HG03354 (cell line): ENCODE results near the gene SRP9.
"Not testable (repeated sequence)": the region's sequence is repeated elsewhere in the genome, so short reads cannot be mapped to it uniquely, and the experiment has no call there.

Experiments used
- ATAC-seq: cut with Tn5 transposase; IDR thresholded peaks from one replicate; pipeline ENCODE4 v1.9.1; 2021; ENCODE audit warnings: mild to moderate bottlenecking; ENCODE audit not compliant: unreplicated experiment, poor library complexity, severe bottlenecking

Gene SRP9

GRCh38 chr1:225754940-225755641 lies 22.5 kb upstream of the SRP9 start:
- ATAC-seq, result no peak

- ATAC-seq, result no peak
Observed at GRCh38 chr1:225755671-225756319, 21.8 kb upstream of the SRP9 start.

DNA sequence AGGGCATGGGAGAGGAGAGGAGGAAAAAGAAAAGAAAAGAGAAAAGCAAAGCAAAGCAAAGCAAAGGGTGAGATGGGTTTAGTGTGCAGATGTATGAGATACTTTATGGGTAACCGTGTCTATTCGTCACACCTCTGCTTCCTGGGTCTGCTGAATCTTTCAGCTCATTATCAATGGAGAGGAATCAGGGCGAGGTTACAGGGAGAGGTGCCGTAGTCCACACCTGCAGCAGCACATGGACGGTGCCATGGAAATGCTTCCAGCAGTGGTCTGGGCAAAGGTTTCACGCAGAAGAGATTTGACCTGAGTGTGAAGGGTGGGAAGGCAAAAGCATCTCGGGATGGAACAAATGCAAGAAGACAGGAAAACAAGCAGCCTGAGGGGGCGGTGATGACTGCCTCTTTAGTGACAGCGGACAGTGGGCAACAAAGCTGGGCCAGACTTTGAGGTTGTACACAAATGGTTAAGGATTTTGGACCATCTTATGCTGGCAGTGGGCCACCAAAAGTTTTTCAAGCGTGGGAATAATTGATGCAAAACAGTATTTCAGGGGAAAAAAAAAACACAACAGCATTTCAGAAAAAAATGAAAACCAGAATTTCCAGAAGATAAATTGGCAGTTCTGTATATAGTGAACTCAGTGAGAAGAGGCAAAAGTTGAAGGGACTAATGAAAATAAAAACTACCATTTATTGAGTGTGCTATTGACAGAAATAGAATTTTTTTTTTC lies 19.5 kb upstream of the SRP9 start:
- no peak for ATAC-seq

DNA sequence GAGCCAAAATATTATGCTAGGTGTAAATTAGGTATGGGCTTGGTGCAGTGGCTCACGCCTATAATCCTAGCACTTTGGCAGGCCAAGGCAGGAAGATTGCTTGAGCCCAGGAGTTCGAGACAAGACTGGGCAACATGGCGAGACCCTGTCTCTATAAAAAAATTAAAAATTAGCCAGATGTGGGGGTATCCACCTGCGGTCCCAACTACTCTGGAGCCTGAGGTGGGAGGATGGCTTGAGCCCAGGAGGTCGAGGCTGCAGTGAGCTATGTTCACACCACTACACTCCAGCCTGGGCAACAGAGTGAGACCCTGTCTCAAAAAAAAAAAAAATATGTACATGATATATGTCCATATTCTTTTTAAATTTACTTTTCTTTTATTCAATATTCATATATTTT lies 17.7 kb upstream of the SRP9 start:
- ATAC-seq, result not testable (repeated sequence)

DNA sequence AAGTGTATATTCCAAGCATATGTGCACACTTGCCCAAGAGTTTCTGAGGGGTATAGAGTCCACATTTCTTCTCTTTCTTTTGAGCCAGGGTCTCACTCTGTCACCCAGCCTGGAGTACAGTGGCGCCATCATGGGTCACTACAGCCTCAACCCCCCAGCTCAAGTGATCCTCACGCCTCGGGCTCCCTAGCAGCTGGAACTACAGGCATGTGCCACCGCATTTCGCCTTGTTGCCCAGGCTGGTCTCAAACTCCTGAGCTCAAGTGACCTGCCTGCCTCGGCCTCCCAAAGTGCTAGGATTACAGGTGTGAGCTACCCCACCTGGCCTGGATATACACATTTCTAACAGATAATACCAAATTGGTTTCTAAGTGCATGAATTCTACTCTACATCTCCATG lies 17.1 kb upstream of the SRP9 start:
- no peak for ATAC-seq

GRCh38 chr1:225761395-225761794 lies 16.2 kb upstream of the SRP9 start:
- not testable (repeated sequence) for ATAC-seq

DNA sequence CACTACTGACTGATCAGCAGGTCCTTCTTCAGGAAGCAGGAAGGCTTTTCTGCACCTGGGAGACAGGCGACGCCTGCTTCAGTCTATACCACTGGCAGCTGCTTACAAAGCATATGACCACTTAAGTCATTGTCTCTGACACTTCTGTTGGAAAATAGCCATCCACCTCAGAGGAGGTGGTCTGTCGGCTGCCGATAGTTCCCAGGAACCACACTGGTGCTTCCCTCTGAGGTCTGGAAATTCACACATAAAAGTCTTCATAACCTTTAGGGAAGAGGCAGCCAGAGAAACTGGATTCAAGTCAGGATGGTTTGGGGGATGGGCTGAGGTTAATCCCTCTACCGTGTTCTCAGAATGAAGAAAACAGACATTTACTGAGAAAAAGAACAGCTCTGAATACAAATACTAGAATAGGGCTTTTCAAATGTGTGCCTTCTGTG lies 15.6 kb upstream of the SRP9 start:
- no peak for ATAC-seq

DNA sequence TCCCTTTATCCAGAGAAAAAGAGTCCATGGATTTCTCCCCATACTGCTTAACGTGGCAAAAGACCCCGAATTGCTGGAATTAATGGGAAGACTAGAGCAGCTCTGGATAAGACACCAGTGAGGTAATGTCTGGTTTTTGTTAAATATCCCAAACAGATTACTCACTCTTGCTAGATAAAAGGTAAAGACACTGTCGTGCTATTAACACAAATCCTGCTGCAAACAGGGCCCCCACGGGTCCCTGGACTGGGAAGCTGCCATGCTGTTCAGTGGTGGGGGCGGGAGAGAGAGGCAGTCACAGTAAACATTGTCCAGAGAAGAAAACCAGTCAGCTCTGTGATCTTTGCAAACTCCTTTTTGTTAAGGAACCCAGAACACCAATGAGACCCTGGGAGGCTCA lies 15.2 kb upstream of the SRP9 start:
- no peak for ATAC-seq

- ATAC-seq, result no peak
Observed at GRCh38 chr1:225763716-225764548, 13.7 kb upstream of the SRP9 start.

DNA sequence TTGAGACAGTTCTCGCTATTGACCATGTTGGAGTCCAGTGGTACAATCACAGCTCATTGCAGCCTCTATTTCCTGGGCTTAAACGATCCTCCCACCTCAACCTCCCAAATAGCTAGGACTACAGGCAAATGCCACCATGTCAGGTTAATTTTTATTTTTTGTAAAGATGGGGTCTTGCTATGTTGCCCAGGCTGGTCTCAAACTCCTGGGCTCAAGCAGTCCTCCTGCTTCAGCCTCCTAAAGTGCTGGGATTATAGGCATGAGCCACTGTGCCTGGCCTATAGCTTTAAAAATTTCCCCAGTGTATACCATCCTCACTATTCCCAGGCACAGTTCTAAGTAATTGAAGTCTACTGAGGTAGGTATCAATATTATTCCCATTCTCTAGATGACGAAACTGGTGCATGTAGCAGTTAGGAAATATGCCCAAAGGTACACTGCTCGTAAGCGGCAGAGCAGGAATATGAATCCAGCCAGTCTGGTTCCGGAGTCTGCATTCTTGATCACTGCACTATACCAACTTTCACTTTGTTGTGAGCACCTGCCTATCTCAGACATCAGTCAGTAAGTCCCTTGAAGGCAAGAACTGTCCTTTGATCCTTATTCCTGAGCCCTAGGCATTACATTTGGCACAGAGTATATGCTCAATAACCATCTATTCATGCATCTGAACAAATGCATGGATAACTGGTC lies 11.5 kb upstream of the SRP9 start:
- ATAC-seq, result no peak

GRCh38 chr1:225766967-225767633 lies 10.5 kb upstream of the SRP9 start:
- ATAC-seq, result no peak

DNA sequence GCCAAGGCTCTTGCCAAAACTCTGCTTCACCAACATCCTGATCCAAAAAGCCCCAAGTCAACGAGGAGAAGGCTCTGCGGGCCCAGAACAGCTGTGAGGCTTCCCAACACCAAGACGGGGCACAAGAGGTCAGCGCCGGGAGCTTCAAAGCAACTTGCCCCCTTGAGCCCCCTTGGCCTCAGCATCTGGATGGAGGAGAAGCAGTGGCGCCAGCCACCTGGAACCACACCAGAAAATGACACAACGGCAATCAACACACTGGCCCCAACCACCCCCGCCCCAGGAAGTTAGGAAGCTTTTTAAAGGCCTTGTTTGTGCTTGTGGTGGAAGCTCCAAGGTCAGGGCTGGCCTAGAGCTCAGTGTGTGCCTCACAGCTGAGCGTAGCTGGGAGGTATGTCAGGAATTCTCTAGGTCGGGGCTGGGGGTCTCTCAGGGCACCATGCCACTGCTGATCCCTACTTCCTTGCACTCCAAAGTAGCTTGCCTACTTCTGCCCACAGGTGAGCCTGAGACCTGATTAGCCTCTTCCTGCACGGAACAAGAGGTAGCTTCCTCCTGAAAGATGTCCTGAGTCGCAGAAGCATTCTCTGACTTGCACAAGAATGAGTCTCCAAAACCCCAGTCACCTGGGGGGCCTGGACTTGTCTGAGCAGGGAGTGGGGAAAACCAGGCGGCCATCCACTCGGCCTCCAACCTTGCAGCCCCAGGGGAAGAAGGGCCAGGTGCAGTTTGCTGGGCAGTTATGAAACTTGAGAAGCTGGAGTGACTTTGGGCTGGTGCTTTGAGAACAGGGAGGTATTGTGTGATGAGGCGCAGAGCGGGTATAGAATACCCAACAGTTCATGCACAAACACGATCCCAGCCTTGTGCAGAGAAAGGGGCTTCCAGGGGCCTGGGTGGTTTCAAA lies 9.7 kb upstream of the SRP9 start:
- no peak for ATAC-seq

GRCh38 chr1:225768662-225769426 lies 8.8 kb upstream of the SRP9 start:
- no peak for ATAC-seq

DNA sequence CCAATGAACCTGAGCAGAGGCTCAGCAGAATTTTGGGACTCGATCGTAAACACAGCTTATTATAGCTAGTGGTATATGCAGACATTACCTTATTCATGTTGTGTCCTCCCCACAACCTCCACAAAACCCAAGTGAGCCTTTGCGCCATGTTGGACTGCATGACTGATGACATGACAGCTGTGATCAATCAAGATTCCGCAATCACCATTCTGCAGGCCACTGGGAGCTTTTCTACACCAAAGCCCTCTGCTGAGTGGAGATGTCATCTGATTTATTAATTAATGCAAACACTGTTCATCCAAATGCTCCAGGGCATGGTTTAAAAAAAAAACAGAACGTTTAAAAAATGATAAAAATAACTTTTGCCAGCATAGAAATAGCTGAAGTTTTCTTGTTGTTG lies 7.9 kb upstream of the SRP9 start:
- ATAC-seq, result no peak

DNA sequence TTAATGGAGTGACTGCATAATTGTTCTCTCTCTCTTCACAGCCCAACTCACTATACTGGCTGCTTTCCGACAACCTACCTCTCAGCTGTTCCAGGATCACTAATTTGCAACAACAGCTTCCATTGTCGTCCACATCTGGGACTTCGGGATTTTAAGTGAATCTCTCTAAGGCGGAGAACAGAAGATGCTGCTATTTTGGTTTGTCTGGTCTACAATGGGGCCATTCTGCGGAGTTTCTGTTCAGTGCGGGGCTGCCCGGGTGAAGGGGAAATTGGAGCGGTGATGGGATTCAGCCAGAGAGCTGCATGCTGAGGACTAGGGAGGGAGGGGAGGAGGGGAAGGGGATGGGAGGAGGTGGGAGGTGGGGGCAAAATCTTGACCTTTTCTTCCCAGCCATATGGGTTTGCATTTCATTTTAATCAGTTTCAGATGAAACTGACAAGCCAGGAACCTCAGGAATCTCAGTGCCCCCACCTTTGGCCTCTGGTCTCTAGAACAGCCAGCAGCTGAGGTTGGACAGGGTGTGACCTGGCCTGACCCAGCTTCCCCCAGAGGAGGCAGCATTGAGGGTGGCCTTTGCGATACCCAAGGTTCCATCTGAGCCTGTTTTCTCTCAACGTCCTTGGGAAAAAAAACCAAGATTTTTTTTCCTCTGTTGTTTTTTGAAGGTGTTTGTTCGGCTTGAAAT lies 6.9 kb upstream of the SRP9 start:
- no peak for ATAC-seq

DNA sequence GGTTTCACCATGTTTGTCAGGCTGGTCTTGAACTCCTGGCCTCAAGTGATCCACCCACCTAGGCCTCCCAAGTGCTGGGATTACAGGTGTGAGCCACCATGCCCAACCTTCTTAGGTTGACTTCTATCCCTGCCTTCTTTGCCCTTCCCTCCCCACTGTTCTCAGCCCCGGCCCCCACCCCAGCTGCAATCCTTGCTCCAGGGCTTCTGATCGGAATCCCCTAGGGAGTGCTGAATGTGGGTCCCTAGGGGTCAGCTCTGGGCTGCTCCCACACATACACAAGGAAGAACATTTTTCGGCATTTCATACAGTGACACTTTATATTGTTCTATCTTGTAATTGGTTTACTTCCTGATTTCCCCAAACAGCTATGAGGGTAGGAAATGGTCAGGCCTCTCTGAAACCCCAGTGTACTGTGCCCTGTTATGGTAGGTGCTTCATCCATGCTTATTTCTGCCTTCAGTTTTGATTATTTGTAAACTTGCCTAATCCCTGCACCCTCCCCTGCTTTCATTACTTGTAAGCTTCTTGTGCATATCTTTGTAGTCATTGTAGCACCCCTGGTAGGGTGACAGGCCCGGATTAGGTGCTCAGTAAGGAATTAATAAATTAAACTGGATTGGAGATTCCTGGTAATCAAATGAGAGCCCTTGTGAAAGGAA lies 5.8 kb upstream of the SRP9 start:
- no peak for ATAC-seq
